WTC11 (cell line): Measurements from ENCODE around the gene CNPY1.

ENCODE experiments used
- AFF4 ChIP-seq: sonication (generic); formaldehyde crosslinking; IDR thresholded peaks from 2 replicates; pipeline ENCODE4 v1.8.1; 2023; ENCODE audit warnings: mild to moderate bottlenecking, missing genetic modification reagents, borderline replicate concordance
- CREB1 ChIP-seq: sonication (generic); formaldehyde crosslinking; IDR thresholded peaks from 2 replicates; pipeline ENCODE4 v1.8.0; 2023; ENCODE audit warnings: mild to moderate bottlenecking, missing genetic modification reagents
- CTCF ChIP-seq: fragments of 200-600 bp; IDR thresholded peaks from 2 replicates; pipeline ENCODE4 v1.8.0; 2022; ENCODE audit warnings: antibody characterized with exemption
- ESRRA ChIP-seq: sonication (generic); formaldehyde crosslinking; IDR thresholded peaks from 2 replicates; pipeline ENCODE4 v1.8.1; 2022; ENCODE audit warnings: mild to moderate bottlenecking, missing genetic modification reagents, borderline replicate concordance
- ETV6 ChIP-seq: sonication (generic); formaldehyde crosslinking; IDR thresholded peaks from 2 replicates; pipeline ENCODE4 v1.8.1; 2022; ENCODE audit warnings: mild to moderate bottlenecking, missing genetic modification reagents
- FOXJ3 ChIP-seq: sonication (generic); formaldehyde crosslinking; IDR thresholded peaks from 2 replicates; pipeline ENCODE4 v1.9.0; 2021; ENCODE audit warnings: missing genetic modification reagents, mild to moderate bottlenecking, borderline replicate concordance
- FOXP1 ChIP-seq: sonication (generic); formaldehyde crosslinking; IDR thresholded peaks from 2 replicates; pipeline ENCODE4 v1.8.0; 2022; ENCODE audit warnings: missing genetic modification reagents, mild to moderate bottlenecking, moderate library complexity, borderline replicate concordance
- JUN ChIP-seq: sonication (generic); formaldehyde crosslinking; IDR thresholded peaks from 2 replicates; pipeline ENCODE4 v1.8.0; 2023; ENCODE audit warnings: mild to moderate bottlenecking, missing genetic modification reagents
- OVOL2 ChIP-seq: fragments of 250-450 bp; sonication (Bioruptor Pico); IDR thresholded peaks from 2 replicates; pipeline ENCODE4 v1.9.0; 2021; ENCODE audit warnings: mild to moderate bottlenecking, borderline replicate concordance
- PREB ChIP-seq: sonication (generic); formaldehyde crosslinking; IDR thresholded peaks from 2 replicates; pipeline ENCODE4 v1.8.1; 2022; ENCODE audit warnings: mild to moderate bottlenecking, missing genetic modification reagents, moderate library complexity, borderline replicate concordance
- ZNF232 ChIP-seq: sonication (generic); formaldehyde crosslinking; IDR thresholded peaks from 2 replicates; pipeline ENCODE4 v1.8.0; 2022; ENCODE audit warnings: mild to moderate bottlenecking, missing genetic modification reagents
- ZNF512 ChIP-seq: sonication (generic); formaldehyde crosslinking; IDR thresholded peaks from 2 replicates; pipeline ENCODE4 v1.8.1; 2022; ENCODE audit warnings: missing genetic modification reagents, borderline replicate concordance

GRCh38 chr7:155549226-155549625 lies 2.9 kb upstream of the CNPY1 start:
- TF ChIP-seq FOXP1 (no peak), ETV6 (CRISPR knock-in tag) (no peak), OVOL2 (no peak), PREB (CRISPR knock-in tag) (no peak), JUN (CRISPR knock-in tag) (no peak), CREB1 (CRISPR knock-in tag) (no peak), ZNF512 (CRISPR knock-in tag) (no peak), CTCF (no peak), FOXJ3 (CRISPR knock-in tag) (no peak), AFF4 (no peak), ZNF232 (no peak), ESRRA (CRISPR knock-in tag) (no peak)
